GM19238 (cell line): ENCODE data around the gene CORO7.

Experiments used
- DNase-seq: peaks from one replicate; pipeline ENCODE4 v3.0.0; 2011; ENCODE audit warnings: low spot score; ENCODE audit not compliant: insufficient read length

The CORO7 gene

DNA sequence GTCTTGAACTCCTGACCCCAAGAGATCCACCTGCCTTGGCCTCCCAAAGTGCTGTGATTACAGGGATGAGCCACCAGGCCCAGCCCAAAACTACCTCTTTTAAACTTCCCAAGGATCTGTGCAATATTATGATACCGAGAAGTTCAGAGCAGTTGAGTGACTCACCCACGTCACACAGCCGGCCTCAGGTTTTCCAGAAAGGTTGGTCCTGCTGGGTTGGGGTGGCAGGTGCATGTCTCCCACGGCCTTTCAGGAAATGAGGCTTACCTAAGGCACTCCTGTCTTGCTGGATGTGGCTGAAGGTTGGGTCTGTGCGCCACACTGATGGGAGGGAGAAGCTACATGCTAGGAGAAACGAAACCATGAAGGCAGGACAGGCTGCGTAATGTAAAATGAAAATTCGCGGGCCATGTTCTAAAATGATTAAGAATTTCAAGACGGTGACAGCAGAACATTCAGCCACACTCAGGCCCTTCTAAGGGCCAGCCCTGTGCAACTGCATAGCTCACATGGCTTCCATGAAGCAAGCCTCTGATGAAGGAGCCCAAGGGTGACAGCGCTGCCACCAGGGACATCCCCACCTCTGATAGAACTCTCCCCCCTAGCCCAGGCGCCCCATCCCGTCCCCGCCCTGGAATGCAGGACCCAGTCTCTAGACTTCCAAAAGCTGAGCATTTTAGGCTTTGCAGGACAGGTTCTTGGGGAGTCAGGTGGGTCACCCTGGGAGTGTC is 107.1 kb downstream of the CORO7 start:
- DNase-seq, result no peak

DNA sequence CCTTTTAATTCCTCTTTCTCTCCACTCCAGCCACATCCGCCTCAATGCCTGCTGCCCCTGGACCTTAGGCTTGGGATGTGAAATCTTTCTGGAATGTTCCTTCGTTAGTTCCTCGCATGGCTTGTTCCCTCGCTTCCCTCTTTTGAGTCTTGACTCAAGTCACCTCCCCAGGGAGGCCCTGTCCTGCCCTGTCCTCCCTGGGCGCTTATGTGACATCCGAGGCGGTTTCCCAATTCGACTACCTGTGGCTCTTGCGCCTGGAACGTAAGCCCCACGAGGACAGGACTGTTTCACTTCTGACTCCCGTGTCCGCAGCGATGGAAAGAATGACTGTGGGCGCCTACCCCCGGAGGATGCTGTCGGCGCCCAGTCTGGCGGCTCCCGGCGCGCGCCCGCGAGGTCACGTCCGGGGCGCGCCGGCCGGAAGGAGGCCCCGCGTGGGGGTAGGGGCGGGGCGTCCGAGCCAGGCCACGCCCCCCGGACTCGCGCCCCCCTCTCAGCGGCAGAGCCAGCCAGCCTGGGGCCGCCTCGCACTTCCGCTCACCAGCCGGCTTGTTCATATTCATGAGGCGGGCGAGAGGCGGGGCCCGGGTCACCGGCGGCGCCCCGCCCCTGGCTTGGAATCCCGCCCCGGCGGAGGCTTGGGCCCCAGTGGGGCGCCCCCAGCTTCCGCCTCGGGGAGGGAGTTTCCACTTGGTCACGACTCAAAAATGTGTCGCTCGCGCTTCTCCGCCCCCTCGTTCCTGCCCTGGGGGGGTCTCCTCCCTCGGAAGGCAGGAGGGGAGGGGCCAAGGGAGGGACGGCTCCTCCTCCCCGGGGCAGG is 109.0 kb downstream of the CORO7 start:
- DNase-seq, result peak; percentile 95

DNA sequence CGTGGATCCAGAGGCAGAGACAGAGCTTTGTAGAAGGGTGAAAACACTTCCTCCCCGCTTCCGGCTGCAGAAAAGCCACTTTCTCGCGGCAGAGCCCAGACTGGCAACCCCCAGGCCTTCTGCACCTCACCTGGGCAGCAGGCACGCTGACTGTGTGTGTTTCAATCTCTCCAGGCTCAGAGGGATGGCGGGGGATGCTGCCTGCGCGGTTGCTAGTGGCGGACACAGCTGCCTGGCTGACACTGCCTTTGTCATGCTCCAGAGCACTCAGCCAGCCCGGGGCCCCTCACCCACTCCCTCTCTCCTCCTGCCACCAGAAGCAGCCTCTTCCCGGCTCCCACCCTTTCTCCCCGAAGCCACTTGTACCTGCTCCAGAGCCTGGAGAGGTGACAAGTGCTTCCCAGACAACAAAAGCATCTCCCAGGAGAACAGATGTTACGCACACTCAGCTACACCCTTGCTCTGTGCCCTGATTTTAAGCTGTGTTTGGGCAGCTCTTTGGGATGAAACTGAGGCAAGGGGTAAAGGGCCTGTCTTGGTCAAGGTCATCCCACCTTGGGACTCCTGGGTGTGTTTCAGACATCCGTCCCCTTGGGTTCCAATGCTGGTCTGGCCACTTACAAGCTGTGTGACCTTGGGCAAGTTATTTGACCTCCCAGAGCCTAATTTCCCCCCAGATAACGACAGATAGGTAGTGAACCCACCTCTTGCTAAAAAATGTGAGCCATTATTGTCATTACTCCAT is 109.8 kb downstream of the CORO7 start:
- no peak for DNase-seq
